ENCODE data around the gene ALK. TPM values are rescaled to one million over a fixed set of nuclear protein-coding genes. Genes with fewer than 3 reads are reported as not detected.

ALK gene
- total RNA-seq, 4 donors from 2014 or later, result 0.83 to 1.6 (median 1.2) TPM

DNA sequence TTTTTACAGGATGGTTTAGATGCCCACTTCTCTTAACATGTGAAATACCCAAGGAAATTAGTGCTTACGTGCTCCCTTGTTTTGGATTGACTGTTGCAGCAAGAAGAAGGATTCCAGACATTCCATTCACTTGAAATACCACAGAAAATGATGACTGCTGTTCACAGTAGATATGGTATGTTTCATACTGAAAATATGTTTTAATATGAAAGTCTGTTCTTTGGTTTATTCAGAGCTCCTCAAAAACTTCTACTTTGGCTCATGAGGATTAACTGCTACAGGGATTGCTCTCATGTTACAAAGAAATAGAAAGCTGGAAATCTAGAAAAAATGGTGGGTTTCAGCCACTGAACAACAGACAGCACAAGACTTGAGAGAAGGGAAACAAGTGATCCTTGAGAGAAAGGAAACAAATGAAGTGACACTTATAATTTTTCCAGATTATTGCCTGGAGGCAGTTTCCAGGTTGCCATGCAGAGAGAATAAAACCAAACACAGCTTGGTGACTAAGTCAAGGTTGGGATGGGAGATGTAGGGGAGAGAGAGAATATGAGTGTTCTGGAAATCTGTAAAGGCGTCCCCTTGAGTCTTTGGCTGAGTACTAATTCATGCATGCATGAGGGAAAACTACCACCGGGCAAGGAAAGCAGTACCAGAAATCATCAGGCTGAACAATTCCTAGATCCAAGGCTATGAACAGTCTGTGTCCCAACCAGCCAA, 458.0 kb downstream of the ALK start:
- H3K9me3 ChIP-seq, result no peaks in the 10 kb centered on the region
- intact Hi-C loops (cut with DNase I), result no loop called here
- no peaks in the 10 kb centered on the region for H3K27me3 ChIP-seq
- H3K36me3 ChIP-seq, result no peaks in the 10 kb centered on the region
- no peaks in the 10 kb centered on the region for H3K4me1 ChIP-seq
- no peak overlapping the region for H3K4me3 ChIP-seq
- no peak for TF ChIP-seq EP300 (IDR thresholded peaks at IDR 0.05)
- 79% methylated on average over 3 of the region's 3 CpGs for WGBS
- no peak for DNase-seq (ENCODE audit: extremely low spot score)
- H3K27ac ChIP-seq (replicated peaks in 1 of 4), result no peak overlapping the region

GRCh38 chr2:29462293-29462692, 459.1 kb downstream of the ALK start:
- intact Hi-C loops (cut with DNase I), result no loop called here
- Histone ChIP-seq H3K27ac (replicated peaks in 1 of 4) (no peak overlapping the region), H3K27me3 (no peaks in the 10 kb centered on the region), H3K4me3 (no peak overlapping the region), H3K36me3 (no peaks in the 10 kb centered on the region), H3K4me1 (no peaks in the 10 kb centered on the region), H3K9me3 (no peaks in the 10 kb centered on the region)
- TF ChIP-seq POLR2AphosphoS5 (IDR thresholded peaks at IDR 0.05) (no peak), POLR2A (IDR thresholded peaks at IDR 0.05; ENCODE audit: low read depth) (no peak), CTCF (IDR thresholded peaks at IDR 0.05) (no peak), EP300 (IDR thresholded peaks at IDR 0.05) (no peak)
- WGBS, result 87% methylated on average over 5 of the region's 5 CpGs
- no peak for DNase-seq (ENCODE audit: extremely low spot score)

- intact Hi-C loops (cut with DNase I), result no loop called here
- no peak for DNase-seq (ENCODE audit: extremely low spot score)
- Histone ChIP-seq H3K4me1 (no peaks in the 10 kb centered on the region), H3K9me3 (no peaks in the 10 kb centered on the region), H3K4me3 (no peak overlapping the region), H3K36me3 (no peaks in the 10 kb centered on the region), H3K27me3 (no peaks in the 10 kb centered on the region), H3K27ac (replicated peaks in 1 of 4) (no peak overlapping the region)
- WGBS, result 64% methylated on average over 3 of the region's 3 CpGs
- TF ChIP-seq POLR2AphosphoS5 (IDR thresholded peaks at IDR 0.05) (no peak), EP300 (IDR thresholded peaks at IDR 0.05) (no peak), CTCF (IDR thresholded peaks at IDR 0.05) (no peak), POLR2A (IDR thresholded peaks at IDR 0.05; ENCODE audit: low read depth) (no peak)
Measured at GRCh38 chr2:29460190-29460589, 461.2 kb downstream of the ALK start.

DNA sequence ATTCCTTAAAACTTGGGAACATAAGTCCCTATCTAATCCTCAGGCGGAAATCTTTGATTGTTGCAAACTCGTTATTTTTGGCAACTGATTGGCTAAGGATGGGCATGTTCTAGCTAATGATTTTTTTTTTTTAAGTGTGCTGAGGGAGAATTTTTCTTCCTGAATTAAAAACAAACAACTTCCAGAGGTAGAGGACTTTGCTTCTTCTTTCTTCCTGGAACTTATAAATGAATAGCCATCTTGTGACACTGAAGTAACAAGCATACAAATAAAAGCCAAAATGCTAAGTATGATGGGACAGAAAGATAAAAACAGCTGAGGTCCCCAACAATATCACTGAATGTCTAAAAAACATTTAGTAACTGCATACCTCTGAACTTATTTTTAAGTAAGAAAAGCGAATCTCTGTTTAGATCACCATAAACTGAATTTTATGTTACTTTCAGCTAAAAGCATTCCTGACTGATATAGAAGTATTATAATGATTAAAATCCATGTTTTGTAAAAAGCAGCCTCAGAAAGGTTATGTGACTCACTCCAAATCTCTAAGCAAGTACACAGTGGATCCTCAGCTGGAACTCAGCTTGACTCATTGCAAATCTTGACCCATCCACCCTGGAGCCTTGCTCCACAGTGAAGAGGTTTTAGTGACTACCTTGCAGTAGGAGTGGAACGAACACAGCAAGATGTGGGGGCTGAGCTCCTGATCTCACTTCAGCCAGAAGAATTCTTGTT, 461.8 kb downstream of the ALK start:
- Histone ChIP-seq H3K27me3 (no peaks in the 10 kb centered on the region), H3K4me1 (no peaks in the 10 kb centered on the region), H3K9me3 (no peaks in the 10 kb centered on the region), H3K36me3 (no peaks in the 10 kb centered on the region), H3K27ac (replicated peaks in 1 of 4) (no peak overlapping the region), H3K4me3 (no peak overlapping the region)
- no peak for DNase-seq (ENCODE audit: extremely low spot score)
- 83% methylated on average over 4 of the region's 4 CpGs for WGBS
- intact Hi-C loops (cut with DNase I), result no loop called here
- no peak for TF ChIP-seq EP300 (IDR thresholded peaks at IDR 0.05)
- TF ChIP-seq CTCF (IDR thresholded peaks at IDR 0.05), result no peak
- TF ChIP-seq POLR2A (IDR thresholded peaks at IDR 0.05; ENCODE audit: low read depth), result no peak
- no peak for TF ChIP-seq POLR2AphosphoS5 (IDR thresholded peaks at IDR 0.05)

DNA sequence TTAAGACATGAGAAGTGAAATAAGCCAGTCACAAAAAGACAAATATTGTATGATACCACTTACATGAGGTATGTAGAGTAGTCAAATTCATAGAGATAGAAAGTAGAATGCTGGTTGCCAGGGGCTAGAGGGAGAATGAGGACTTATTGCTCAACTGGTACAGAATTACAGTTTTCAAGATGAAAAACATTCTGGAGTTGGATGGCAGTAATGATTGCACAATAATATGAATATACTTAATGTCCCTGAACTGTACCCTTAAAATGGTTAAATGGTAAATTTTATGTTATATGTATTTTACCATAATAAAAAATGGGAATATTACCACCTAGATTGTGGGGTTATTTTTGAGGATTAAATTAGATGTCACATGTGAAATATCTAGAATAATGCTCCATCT, 465.0 kb downstream of the ALK start:
- no peaks in the 10 kb centered on the region for H3K9me3 ChIP-seq
- no peaks in the 10 kb centered on the region for H3K27me3 ChIP-seq
- no peak overlapping the region for H3K4me3 ChIP-seq
- no peak overlapping the region for H3K27ac ChIP-seq (replicated peaks in 1 of 4)
- no peaks in the 10 kb centered on the region for H3K4me1 ChIP-seq
- TF ChIP-seq EP300 (IDR thresholded peaks at IDR 0.05), result no peak
- TF ChIP-seq POLR2A (IDR thresholded peaks at IDR 0.05; ENCODE audit: low read depth), result no peak
- no peak for TF ChIP-seq CTCF (IDR thresholded peaks at IDR 0.05)
- no peak for TF ChIP-seq POLR2AphosphoS5 (IDR thresholded peaks at IDR 0.05)
- intact Hi-C loops (cut with DNase I), result no loop called here
- no peaks in the 10 kb centered on the region for H3K36me3 ChIP-seq
- no peak for DNase-seq (ENCODE audit: extremely low spot score)

Measured in esophagus muscularis mucosa (tissue), 4 donors.